ENCODE results near the gene BCAP31.

GRCh38 chrX:153692611-153693156, 31.5 kb downstream of the BCAP31 start:
- TF ChIP-seq CTCF (IDR thresholded peaks at IDR 0.05) (no peak), POLR2A (IDR thresholded peaks at IDR 0.05) (no peak), EP300 (IDR thresholded peaks at IDR 0.05) (no peak)

Measured in ovary (tissue), 3 donors.